GM19463 (cell line): ENCODE results near the gene TAS2R41.
"Not testable (repeated sequence)": the region's sequence is repeated elsewhere in the genome, so short reads cannot be mapped to it uniquely, and the experiment has no call there.

Experiments used
- ATAC-seq: cut with Tn5 transposase; IDR thresholded peaks from one replicate; pipeline ENCODE4 v1.9.1; 2021; ENCODE audit warnings: mild to moderate bottlenecking, moderate library complexity; ENCODE audit not compliant: unreplicated experiment

Gene TAS2R41

DNA sequence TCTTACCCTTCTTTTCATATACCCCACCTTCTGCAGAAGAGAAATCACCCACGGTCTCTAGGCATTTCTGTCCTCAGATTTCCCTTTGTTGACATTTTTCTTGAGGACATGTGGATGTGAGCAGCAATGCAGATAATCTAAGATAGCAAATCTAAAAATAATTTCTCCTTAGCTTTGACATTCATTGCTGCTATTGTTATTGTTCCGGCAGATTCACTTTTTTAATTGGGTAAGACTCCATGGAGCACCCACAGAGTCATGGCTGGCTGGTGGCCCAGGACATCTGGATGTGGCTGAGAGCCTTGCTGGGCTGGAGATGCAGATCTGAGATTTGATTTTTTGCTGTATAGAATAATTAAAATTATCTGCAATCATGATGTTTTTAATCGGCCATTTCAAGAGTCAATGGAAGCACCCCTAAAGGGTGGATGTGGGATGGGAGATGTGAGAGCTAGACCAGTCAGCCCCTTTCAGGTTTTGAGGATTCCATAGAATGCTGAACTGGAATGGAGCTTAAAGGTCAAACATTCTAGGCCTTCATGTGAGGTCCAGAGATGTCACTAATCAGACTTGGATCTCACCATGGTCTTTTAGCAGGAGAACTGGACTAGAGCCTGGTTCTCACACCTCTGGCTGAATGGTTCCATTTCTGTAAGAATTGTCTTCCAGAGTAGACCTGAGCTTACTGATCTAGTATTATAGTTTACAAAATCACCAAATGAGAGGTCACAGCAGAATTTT lies 37.5 kb downstream of the TAS2R41 start:
- ATAC-seq, result no peak

DNA sequence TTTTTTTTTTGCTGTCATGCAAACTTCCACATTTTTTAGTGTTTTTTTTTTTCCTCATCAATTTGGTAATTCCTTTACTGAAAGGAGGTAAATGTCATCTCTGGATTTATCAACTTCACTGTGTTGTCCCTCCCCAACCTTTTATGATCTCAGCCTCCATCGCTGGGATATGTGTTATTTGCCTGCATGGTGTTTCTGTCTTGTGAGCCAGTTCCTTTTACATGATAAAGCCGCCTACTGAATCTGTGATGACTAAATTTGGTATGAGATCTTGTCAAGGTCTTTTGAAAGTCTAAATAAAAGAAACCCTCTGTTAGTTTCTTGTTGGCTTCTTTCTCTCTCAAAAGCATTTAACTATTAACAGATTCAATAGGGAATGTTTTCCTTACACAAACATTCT lies 39.3 kb downstream of the TAS2R41 start:
- no peak for ATAC-seq

DNA sequence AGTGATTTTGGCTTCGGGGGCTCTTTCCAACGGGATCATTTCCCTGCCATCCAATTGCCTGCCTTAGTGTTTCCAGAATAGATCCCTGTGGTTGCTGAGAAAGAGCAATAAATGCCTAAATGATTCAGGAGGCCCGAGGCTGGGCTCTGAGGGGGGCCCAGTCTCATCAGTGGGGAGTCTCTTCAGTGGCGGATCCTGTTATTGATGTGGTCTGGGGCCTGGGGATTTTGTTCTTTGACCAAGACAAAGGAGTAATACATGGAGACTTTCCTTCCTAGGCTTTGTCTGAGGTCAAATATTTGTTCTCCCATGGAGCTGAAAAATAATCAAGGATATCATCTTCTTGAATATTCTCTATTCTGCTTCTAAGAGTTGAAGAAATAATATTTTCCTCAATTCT lies 40.8 kb downstream of the TAS2R41 start:
- ATAC-seq, result no peak

DNA sequence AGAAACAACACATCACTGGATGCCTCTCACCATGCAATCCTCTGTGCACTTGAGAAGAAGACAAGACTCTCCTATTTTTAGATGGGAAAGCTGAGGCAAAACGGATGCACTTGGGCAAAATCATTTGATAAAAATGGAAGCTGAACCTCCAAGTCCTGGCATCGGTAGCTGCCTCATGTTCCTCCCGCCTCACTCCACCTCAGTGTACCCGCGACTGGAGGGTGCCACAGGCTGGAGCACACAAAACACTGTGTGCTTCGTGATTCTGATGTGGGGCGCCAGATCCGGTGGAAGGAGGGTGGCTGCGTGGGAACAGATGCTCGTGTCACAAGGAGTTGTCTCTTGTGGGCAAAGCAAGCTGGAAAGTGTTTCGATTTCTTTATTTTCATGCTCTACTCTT lies 41.3 kb downstream of the TAS2R41 start:
- ATAC-seq, result no peak

DNA sequence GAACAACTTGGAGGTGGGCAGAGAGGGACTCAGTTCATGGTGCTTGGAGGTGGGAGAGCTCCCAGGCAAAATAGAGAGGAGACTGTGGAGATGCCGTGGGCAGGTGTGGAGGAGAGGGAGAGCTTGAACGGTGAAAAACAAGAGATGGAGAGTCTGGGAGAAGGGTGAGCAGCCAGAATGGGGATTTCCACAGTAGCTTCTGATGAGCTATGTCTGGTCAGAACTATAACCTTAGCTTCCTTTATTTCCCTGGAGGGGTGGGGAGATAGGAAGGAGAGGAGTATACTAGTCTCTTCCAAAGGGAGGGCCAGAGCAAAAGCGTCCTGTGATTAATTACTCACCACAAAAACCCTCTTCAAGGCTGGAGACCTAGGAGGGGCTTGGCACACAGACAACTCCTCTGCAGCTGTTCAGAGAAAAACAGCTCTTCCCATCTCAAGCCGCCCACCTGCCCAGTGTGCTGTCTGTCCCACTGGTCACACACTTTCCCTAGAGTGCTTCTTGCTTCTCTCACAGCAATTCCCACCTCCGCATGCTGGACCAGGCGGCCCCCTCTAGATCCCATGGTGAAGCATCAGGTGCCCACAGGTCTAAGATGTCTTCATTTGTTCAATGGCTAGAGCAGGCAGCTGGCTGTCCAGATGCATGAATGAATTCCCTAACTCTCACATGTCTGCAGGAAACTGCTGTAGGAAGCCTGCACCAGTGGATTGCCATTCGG lies 41.9 kb downstream of the TAS2R41 start:
- no peak for ATAC-seq

DNA sequence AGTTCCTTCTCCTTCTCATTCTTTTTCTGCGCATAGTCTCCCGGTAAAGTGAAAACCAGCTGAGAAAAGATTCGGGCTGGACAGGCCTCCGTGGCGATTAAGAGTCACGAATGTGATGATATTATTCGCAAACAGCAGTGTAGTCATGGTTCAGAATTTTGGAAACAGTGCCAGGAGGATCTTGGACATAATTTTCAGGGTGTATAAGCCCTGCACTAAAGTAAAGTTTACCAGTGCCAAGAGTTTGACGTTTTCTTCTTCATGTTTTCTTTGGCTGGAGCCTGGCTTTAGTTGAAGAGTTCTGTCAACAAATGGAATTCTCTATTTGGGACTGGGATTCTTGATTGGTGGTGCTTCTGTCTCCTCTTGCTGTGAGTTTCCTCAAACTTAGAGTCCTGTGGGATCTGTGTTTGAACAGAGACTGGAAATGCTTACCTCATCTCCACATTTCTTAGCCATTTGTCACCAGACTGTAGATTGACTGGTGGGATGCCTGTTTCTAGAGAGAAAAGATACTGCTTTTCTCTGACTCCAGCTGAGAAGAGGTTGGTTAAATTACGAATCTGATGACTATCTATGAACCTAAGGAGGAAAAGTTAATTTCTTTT lies 44.7 kb downstream of the TAS2R41 start:
- not testable (repeated sequence) for ATAC-seq
